Activated B cell treated with CpG ODN at 0.5 μM for 24 hours (primary cell): ENCODE measurements around the gene JTB. TPM values are rescaled to one million over a fixed set of nuclear protein-coding genes. Genes with fewer than 3 reads are reported as not detected.
"Not testable (repeated sequence)": the region's sequence is repeated elsewhere in the genome, so short reads cannot be mapped to it uniquely, and the experiment has no call there.

Experiments
- ATAC-seq: fragments of 200-7000 bp; cut with Tn5 transposase; one replicate; pipeline ENCODE4 v1.10.0; 2021; ENCODE audit warnings: low read depth, mild to moderate bottlenecking, moderate library complexity
- CTCF ChIA-PET: fragments of 350-600 bp; sonication (Branson Sonifier 250); formaldehyde crosslinking; loops from one replicate; lab custom pipeline; 2021; ENCODE audit warnings: antibody characterized with exemption; lab: Charles Lee
- POLR2A ChIA-PET: fragments of 350-600 bp; sonication (Branson Sonifier 250); formaldehyde crosslinking; loops from one replicate; lab custom pipeline; 2021; ENCODE audit warnings: antibody characterized with exemption; lab: Charles Lee
- DNase-seq: peaks from one replicate; pipeline ENCODE4 v3.0.0; 2022
- H3K27ac Mint-ChIP-seq: one replicate; pipeline ENCODE4 v1.8.0; 2020; ENCODE audit warnings: mixed read lengths
- H3K27me3 Mint-ChIP-seq: one replicate; pipeline ENCODE4 v1.8.0; 2021; ENCODE audit warnings: mixed read lengths
- H3K36me3 Mint-ChIP-seq: one replicate; pipeline ENCODE4 v1.8.0; 2021; ENCODE audit warnings: low read depth, mixed read lengths
- H3K4me1 Mint-ChIP-seq: one replicate; pipeline ENCODE4 v1.8.0; 2021; ENCODE audit warnings: mixed read lengths
- H3K4me3 Mint-ChIP-seq: one replicate; pipeline ENCODE4 v1.8.0; 2020; ENCODE audit warnings: mild to moderate bottlenecking, mixed read lengths
- H3K9me3 Mint-ChIP-seq: one replicate; pipeline ENCODE4 v1.8.0; 2020; ENCODE audit warnings: mixed read lengths
- CTCF ChIP-seq: fragments of 200-600 bp; IDR thresholded peaks from one replicate; pipeline ENCODE4 v1.8.0; 2022; ENCODE audit warnings: antibody characterized with exemption, mild to moderate bottlenecking
- intact Hi-C: fragments of 100-400 bp; cut with micrococcal nuclease; formaldehyde crosslinking; loops from one replicate; pipeline ENCODE4 v1.15.1; 2024
- total RNA-seq: library from RNA; stranded (reverse); gene quantifications from 2 replicates; pipeline ENCODE4 v1.2.3, GENCODE V29; 2022

JTB gene
- total RNA-seq, 1 donor from 2014 or later = 137 TPM

DNA sequence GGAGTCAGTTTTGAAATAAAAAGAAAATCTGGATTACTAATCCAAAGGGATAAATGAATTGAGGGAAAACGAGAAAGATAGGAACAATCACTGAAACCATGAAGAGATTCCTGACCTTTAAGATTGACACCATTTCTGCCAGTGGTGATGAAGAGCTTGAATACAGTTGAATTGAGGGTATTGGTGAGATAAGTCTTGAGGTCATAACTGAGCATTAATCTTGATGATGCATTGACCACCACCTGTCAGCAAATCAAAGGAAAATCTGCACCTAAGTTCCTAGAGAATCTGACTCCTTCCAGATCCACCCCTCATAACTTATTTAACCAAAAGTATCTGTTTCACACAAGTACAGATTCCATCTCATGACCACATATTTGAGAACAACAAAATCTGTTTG lies 34.7 kb upstream of the JTB start:
- CTCF ChIA-PET = no interaction called here
- no peak for ATAC-seq

DNA sequence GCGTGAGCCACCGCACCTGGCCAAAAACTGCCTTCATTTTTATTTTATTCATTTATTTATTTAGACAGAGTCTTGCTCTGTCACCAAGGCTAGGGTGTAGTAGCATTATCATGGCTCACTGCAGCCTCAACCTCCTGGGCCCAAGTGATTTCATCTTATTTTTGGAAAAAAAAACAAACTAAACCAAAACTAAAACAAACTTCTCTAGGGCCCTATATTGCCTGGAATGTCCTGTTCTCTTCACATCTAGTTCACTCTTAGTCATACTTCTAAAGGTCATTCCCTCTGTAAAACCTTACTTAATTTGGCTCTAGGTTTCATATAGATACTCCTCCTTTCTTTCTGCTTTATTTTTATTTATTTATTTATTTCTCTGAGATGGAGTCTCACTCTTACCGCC lies 28.7 kb upstream of the JTB start:
- Mint-ChIP-seq H3K27ac (no peak overlapping the region), H3K4me3 (no peak overlapping the region), H3K27me3 (no peaks in the 10 kb centered on the region), H3K4me1 (no peaks in the 10 kb centered on the region), H3K36me3 (no peaks in the 10 kb centered on the region), H3K9me3 (no peaks in the 10 kb centered on the region)
- no peak for DNase-seq
- no peak for ATAC-seq
- intact Hi-C loops = no loop called here
- TF ChIP-seq CTCF = no peak
- ChIA-PET CTCF (no interaction called here), POLR2A (no interaction called here)

More for the DNA sequence above, 34.7 kb upstream of the JTB start:
- Mint-ChIP-seq H3K4me3 (no peak overlapping the region), H3K36me3 (peaks cover 4% of the 10 kb centered on the region), H3K27me3 (no peaks in the 10 kb centered on the region), H3K4me1 (no peaks in the 10 kb centered on the region), H3K27ac (no peak overlapping the region), H3K9me3 (no peaks in the 10 kb centered on the region)
- intact Hi-C loops = no loop called here
- no peak for TF ChIP-seq CTCF
- POLR2A ChIA-PET = no interaction called here
- DNase-seq = no peak

DNA sequence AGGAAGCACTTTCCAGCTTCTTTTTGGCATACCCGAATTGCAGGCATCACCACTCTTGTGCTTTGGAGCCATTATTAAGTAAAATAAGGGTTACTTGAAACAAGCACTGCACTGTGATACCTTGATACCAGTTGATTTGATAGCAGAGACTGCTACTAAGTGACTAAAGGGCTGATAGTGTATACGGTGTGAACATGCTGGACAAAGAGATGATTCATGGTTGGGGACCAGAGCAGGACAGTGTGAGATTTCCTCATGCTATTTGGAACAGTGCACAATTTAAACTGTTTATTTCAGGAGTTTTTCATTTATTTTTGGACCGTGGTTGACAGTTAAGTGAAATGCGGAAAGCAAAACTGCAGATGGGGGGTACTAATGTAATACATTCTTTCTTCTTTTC lies 22.9 kb upstream of the JTB start:
- ChIA-PET POLR2A (no interaction called here), CTCF (no interaction called here)
- no peaks in the 10 kb centered on the region for H3K27me3 Mint-ChIP-seq
- peaks cover under 1% of the 10 kb centered on the region for H3K4me1 Mint-ChIP-seq
- no peaks in the 10 kb centered on the region for H3K9me3 Mint-ChIP-seq
- H3K36me3 Mint-ChIP-seq = peaks cover 6% of the 10 kb centered on the region
- no peak overlapping the region for H3K4me3 Mint-ChIP-seq
- DNase-seq (no peak), ATAC-seq (no peak)
- TF ChIP-seq CTCF = no peak
- H3K27ac Mint-ChIP-seq = no peak overlapping the region
- intact Hi-C loops = no loop called here

DNA sequence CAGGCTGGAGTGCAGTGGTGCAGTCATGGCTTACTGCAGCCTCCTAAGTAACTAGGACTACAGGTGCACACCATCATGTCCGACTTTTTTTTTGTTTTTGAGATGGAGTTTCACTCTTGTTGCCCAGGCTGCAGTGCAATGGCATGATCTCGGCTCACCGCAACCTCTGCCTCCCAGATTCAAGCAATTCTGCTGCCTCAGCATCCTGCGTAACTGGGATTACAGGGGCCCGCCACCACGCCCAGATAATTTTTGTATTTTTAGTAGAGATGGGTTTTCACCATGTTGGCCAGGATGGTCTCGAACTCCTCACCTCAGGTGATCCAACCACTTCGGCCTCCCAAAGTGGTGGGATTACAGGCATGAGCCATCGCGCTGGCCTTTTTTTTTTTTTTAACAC lies 19.4 kb upstream of the JTB start:
- intact Hi-C loops, ATAC-seq, H3K4me3 Mint-ChIP-seq, H3K27ac Mint-ChIP-seq, H3K27me3 Mint-ChIP-seq, H3K9me3 Mint-ChIP-seq, CTCF ChIA-PET, DNase-seq: not testable (repeated sequence)
- POLR2A ChIA-PET = interaction anchor here (0.7 kb wide), 2 partner anchors 48 to 419 kb away, joined by 3 to 8 read pairs; no protein-coding TSS in a partner anchor
- peaks cover 19% of the 10 kb centered on the region for H3K4me1 Mint-ChIP-seq
- peaks cover 32% of the 10 kb centered on the region for H3K36me3 Mint-ChIP-seq

DNA sequence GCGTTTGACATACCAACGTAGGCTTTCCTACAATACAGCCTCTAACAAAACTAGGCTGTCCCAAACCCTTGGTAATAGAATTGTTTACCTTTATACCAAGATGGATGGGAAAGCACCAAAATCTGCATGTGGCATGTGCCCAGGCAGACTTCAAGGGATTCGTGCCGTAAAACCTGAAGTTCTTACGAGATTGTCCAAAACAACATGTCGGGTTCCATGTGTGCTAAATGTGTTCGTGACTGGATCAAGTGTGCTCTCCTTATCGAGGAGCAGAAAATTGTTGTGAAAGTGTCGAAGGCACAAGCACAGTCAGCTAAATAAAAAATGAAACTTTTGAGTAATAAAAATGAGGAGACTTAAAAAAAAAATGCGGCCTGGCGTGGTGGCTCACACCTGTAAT lies 18.2 kb upstream of the JTB start:
- H3K27me3 Mint-ChIP-seq = no peaks in the 10 kb centered on the region
- H3K4me1 Mint-ChIP-seq = peaks cover 28% of the 10 kb centered on the region
- CTCF ChIA-PET = no interaction called here
- TF ChIP-seq CTCF = no peak
- intact Hi-C loops = no loop called here
- H3K4me3 Mint-ChIP-seq = no peak overlapping the region
- DNase-seq = no peak
- no peak for ATAC-seq
- peak overlapping the region; percentile 46 for H3K27ac Mint-ChIP-seq
- peaks cover 44% of the 10 kb centered on the region for H3K36me3 Mint-ChIP-seq
- no peaks in the 10 kb centered on the region for H3K9me3 Mint-ChIP-seq
- POLR2A ChIA-PET = interaction anchor here (0.6 to 1.0 kb wide), 3 partner anchors 225 to 361 kb away, joined by 3 read pairs; a partner anchor contains a TSS

DNA sequence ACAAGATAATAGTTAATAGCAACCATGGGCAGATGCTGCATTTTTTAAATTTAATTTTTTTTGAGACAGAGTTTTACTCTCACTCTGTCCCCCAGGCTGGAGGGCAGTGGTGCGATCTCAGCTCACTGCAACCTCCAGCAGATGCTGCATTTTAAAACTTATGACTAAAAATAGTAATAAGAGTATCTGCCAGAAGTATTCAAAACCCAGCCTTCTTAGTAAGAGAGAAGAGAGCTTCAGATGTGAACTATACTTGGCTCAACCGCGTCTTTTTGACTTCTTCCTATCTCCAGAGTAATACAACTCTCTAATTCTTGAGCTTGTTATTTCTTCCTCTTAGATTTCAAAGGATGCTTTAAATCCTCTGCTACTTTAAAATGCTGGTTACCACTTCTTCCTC lies 17.7 kb upstream of the JTB start:
- ATAC-seq (no peak), DNase-seq (no peak)
- intact Hi-C loops = no loop called here
- peaks cover 32% of the 10 kb centered on the region for H3K4me1 Mint-ChIP-seq
- ChIA-PET CTCF (no interaction called here), POLR2A (interaction anchor here (0.6 to 1.0 kb wide), 3 partner anchors 225 to 361 kb away, joined by 3 read pairs; a partner anchor contains a TSS)
- H3K9me3 Mint-ChIP-seq = no peaks in the 10 kb centered on the region
- H3K27ac Mint-ChIP-seq = peak overlapping the region; percentile 46
- no peak overlapping the region for H3K4me3 Mint-ChIP-seq
- H3K36me3 Mint-ChIP-seq = peaks cover 47% of the 10 kb centered on the region
- H3K27me3 Mint-ChIP-seq = no peaks in the 10 kb centered on the region
- TF ChIP-seq CTCF = no peak
